SW 1271 (cell line): ENCODE data around the gene TBX6.
A peak's percentile ranks its signal among the peaks of the same experiment; 100 is the strongest.
"Not testable (repeated sequence)": the region's sequence is repeated elsewhere in the genome, so short reads cannot be mapped to it uniquely, and the experiment has no call there.

ENCODE experiments used
- DNase-seq, 2 experiments: peaks; one replicate each; lab custom pipeline; 2025; lab: John Stamatoyannopoulos, UW

Gene TBX6

GRCh38 chr16:30065943-30066760 is 25.6 kb downstream of the TBX6 start:
- peak in 1 of 2 experiments; percentile 54 for DNase-seq

- peak; percentile 98 for DNase-seq
Observed at GRCh38 chr16:30065102-30065942, 26.4 kb downstream of the TBX6 start, which contains the start of gene ALDOA. TSS of gene ALDOA (plus strand) at chr16:30065760. CDS start at chr16:30066898, 1,138 bp downstream.

- no peak for DNase-seq
Observed at GRCh38 chr16:30064729-30065101, 27.0 kb downstream of the TBX6 start.

GRCh38 chr16:30063893-30064728 is 27.6 kb downstream of the TBX6 start:
- DNase-seq = peak in 1 of 2 experiments; percentile 57

GRCh38 chr16:30063278-30063892 is 28.3 kb downstream of the TBX6 start:
- no peak for DNase-seq

GRCh38 chr16:30060836-30061554 is 30.7 kb downstream of the TBX6 start:
- DNase-seq = no peak

GRCh38 chr16:30060346-30060745 is 31.4 kb downstream of the TBX6 start:
- no peak for DNase-seq

GRCh38 chr16:30054959-30055553 is 36.7 kb downstream of the TBX6 start:
- DNase-seq = peak in 1 of 2 experiments; percentile 43

- peak in 1 of 2 experiments; percentile 19 for DNase-seq
Observed at GRCh38 chr16:30054451-30054850, 37.3 kb downstream of the TBX6 start.

- DNase-seq = peak in 1 of 2 experiments; percentile 70
Observed at GRCh38 chr16:30053376-30054015, 38.2 kb downstream of the TBX6 start.

- DNase-seq = peak; percentile 88 to 94
Observed at GRCh38 chr16:30052671-30053372, 38.9 kb downstream of the TBX6 start.

GRCh38 chr16:30051518-30051917 is 40.2 kb downstream of the TBX6 start:
- peak; percentile 48 to 64 for DNase-seq

- no peak for DNase-seq
Observed at GRCh38 chr16:30049871-30050270, 41.9 kb downstream of the TBX6 start.

GRCh38 chr16:30046588-30046987 is 45.1 kb downstream of the TBX6 start:
- no peak for DNase-seq

- DNase-seq = no peak
Observed at GRCh38 chr16:30046178-30046577, 45.5 kb downstream of the TBX6 start.

- DNase-seq = peak in 1 of 2 experiments; percentile 37
Observed at GRCh38 chr16:30041841-30042240, 49.9 kb downstream of the TBX6 start.

- not testable (repeated sequence) for DNase-seq
Observed at GRCh38 chr16:30040690-30041089, 51.0 kb downstream of the TBX6 start.

- no peak for DNase-seq
Observed at GRCh38 chr16:30040221-30040620, 51.5 kb downstream of the TBX6 start.
